GM19239 (cell line): Measurements from ENCODE around the gene GTSE1.

Experiments used
- DNase-seq: peaks from one replicate; pipeline ENCODE4 v3.0.0; 2011; ENCODE audit warnings: low spot score; ENCODE audit not compliant: insufficient read length
- FAIRE-seq: peaks from 2 replicates; lab custom pipeline; 2011; peaks lifted over from hg19 to GRCh38; lab: Jason Lieb, UNC

The GTSE1 gene

DNA sequence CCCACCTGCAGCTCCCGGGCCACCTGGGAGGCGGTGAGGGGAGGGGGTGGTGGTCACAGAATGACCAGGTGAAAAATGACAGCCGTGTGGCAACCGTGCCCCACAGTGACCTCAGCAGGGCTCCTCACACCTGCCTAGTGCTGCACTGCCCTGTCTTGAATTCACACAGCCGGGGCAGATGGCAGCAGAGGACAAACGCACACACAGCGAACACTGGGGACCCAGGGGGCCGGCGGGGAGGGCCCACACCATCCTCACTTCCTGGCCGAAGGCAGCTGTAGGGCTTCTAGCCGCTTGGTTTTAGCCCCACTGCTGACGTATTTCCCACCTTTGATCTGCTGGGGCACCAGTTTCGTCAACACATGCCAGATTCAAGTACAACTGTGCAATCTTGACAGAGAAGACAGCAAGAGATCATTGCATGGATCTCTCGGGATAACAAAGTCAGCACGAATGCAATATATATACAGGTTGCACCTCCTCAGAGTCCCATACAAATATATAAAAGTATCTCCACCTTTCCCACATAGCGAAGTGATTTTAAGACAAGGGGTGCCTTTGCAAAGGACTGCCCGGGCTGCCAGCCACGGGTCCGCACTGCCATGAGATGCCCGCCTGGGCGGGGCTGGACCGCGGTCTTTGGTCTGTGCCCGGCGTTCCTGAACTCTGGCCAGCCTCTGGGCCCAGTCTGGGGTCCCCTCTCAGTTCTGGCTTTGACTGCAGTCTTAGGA lies 65.7 kb downstream of the GTSE1 start:
- no peak for FAIRE-seq
- no peak for DNase-seq

DNA sequence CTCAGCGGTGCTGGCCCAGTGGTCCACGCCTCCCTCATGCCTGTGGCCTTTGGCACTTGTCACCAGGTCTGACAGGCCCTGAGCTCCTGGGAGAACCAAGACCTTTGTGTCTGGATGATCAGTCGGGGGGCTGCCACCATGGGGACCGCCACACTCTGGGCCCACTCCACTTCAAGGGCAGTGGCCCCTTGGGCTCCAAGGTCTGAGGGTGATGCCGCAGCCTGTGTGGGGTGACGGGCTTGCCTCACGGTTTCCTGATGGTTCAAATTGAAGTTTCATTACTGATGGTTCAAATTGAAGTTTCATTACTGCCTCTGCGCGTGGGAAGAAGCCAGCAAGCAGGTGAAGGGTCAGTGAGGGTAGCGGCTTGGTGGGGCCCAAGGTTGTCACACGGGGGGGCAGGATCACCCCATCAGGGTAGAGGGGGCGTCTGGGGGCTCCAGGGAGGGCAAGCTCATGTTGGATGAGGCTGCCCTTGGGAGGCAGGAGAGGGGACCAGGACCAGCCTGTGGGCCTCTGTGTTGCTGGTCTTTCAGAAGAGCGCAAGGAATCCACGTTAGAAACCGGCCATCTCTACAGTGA lies 66.4 kb downstream of the GTSE1 start:
- no peak for FAIRE-seq

DNA sequence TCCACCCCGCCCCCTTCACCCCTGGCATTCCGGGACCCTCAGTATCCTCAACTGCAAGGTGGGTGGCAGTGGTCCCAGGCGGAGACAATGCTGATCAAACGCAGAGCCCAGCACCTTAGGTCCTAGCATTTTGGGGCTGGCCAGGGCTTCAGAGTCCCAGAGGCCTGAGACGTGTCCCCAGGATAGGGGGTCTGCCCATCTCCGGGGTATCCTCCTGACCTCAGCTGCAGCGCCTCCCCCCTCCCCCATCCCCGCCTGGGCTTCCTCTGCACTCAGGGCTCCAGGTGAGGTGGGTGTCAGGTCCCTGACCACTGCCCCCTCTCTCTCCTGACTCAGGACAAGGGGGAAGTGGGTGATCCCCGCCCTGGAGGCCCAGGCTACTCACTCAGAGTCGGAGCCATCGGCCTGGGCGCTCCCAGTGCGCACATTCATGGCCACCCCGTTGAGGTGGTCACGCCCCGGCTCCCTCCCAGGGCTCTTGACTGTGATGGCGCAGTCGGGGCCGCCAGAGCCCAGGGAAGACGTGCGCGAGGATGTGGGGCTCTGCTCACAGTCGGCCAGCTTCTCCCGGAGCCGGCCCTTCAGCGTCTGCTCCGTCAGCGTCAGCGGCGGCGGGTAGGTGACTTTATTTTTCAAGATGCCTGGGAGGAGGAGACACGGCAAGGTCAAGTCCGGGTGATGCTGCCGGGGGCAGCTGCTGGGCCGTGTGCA lies 67.1 kb downstream of the GTSE1 start:
- FAIRE-seq (no peak), DNase-seq (no peak)

More for the DNA sequence above, 66.4 kb downstream of the GTSE1 start:
- DNase-seq = no peak

DNA sequence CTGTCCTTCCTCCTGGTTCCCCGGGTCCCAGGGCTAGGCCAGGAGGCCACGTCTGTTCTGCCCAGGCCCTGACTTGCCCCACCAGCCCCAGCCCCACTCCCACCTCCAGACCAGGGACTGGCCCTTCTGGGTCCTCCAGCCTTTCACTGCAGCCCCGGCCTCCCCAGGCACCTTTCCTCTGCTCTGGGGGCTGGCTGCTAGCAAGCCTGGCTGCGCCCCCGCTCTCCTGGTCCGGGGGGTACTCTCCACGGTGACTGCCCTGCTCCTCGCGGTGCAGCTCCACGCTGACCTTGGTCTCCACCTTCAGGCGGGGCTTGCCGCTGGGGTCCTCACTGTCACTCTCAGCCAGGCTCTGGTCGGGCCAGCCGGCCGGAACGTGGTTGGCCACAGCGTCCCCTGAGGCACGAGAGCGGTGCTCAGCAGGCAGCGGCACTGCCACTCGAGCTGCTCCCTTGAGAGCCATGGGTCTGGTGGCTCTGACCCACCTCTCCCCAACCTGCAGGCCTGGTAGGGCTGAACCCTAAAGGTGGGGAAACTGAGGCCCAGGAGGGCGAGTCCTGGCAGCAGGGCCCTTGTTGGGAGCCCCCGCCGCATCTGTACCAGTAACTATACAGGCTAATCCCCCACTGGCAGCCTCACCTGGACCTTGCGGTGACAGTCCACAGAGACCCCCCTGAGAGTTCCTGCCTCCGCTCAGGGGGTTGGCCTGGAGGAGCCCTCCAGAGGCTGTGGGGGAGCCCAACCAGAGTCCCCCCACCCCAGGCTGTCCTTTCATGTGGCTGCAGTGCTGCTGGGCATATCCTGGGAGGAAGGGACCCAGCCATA lies 67.9 kb downstream of the GTSE1 start:
- FAIRE-seq (no peak), DNase-seq (no peak)

DNA sequence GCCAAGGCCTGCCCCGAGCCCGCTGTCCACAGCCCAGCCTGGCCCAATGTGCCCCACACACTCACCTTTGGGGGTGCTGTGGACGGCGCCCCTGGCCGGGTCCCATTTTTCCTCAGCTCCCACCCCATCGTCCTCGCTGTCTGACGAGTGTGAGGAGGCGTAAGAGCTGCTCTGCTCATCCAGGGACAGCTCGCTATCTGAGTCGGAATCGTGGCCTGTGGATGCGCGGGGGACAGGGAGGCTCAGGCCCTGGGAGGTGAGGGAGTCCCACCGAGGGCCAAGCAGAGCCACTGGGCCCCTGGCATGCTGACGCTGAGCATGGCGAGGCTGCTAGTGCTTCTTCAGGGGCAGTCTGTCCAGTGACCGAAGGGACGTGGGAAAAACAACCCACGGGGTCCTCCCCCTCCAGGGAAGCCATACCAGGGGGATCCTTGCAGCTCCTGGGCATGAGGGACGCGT lies 68.5 kb downstream of the GTSE1 start:
- no peak for FAIRE-seq
- no peak for DNase-seq

DNA sequence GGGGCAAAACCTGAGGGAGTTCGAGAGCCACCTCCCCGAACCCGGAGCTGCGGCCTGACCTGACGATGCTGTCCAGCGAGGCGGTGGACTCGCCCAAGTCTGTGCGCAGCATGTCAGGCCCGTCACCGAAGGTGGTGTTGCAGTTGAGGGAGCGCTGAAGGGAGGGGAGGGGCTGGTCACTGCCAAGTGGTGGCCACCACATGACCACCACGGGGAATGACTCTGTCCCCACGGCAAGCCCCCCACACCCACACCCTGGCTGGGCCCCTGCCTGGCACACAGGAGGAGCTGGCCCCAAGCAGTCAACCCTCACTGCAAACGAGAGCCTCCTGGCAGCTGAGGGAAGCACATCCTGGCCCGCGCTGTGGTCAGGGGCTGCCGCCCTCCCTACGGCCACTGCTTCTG lies 69.7 kb downstream of the GTSE1 start:
- FAIRE-seq (no peak), DNase-seq (no peak)

DNA sequence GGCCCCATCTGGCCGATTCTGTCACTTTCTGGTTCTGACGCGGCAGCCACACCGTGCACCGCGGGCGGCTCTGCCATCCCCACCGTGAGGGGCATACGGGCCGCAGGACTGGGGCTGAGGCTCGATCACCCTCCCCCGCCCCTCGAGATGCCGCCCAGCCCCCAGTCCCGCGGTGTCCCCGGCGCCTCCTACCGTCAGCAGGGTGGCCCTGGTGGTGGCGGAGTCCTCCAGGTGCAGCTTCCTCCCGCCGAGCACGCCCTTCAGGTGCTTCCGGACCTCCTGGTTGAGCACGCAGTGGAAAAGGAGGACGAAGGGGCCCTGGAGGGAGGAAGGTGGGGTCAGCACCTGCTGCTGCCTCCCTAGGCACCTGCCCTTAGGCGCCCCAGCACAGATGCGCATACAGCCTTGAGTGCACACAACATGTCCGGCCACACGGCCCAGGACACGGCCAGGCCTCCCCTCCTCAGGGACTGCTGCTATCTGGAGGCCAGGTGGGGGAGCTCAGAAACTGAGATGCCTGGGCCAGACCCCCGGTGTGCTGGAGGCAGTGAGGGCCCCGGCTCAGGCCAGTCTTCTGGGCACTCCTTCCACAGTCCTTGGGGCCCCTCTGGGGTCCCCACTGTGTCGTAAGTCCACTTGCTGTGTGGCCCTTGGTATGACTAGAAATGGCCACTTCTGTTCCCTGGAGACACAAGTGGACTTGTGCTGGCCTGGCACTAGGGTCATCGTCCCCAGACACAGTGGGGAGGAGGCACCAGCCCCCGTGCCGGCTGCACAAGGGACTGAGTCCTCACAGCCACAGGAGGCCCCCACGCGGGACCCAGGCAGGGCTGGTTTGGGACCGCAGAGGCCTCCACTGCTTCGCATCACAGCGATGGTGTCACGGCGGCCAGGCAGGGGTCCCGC lies 70.4 kb downstream of the GTSE1 start:
- FAIRE-seq (no peak), DNase-seq (no peak)

DNA sequence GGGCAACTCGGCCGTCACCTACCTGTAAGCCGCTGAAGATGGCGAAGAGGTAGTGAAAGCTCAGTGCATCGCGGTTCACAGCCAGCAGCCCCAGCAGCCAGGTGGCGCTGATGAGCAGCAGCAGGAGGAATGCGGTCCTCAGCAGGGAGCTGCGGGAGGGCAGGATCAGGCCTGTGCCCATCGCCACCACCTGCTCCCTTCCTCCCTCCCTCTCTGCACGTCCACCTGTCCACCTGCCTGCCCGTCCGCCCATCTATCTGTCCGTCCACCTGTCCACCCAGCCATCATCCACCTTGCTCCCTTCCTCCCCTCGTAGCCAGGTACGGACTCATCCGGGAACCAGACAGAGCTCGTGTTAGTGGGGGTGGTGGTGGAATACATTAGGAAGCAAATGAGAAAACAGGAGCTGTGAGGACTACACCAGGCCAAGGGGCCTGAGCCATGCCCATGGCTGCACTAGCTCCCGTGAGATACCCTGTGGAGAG lies 71.1 kb downstream of the GTSE1 start:
- FAIRE-seq (no peak), DNase-seq (peak; percentile 93)

DNA sequence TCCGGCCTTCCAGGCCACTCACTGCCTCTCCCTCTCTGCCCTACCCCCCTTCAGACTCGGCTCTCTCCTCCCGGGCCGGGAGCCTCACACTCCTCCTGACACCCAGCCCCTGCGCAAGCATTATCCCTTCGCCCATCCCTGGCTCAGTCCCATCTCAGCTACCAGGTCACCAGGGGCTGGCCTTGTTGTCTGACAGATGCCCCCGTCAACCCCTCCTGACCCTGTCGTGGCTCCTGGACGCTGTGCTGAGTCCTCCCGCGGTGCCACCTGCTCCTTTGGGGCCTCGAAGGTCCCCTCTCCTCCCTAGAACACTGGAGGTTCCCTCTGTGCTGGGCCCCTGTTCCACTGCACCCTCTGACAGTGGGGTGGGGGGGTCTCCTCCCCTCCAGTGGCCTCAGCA lies 71.8 kb downstream of the GTSE1 start:
- DNase-seq (no peak), FAIRE-seq (no peak)

DNA sequence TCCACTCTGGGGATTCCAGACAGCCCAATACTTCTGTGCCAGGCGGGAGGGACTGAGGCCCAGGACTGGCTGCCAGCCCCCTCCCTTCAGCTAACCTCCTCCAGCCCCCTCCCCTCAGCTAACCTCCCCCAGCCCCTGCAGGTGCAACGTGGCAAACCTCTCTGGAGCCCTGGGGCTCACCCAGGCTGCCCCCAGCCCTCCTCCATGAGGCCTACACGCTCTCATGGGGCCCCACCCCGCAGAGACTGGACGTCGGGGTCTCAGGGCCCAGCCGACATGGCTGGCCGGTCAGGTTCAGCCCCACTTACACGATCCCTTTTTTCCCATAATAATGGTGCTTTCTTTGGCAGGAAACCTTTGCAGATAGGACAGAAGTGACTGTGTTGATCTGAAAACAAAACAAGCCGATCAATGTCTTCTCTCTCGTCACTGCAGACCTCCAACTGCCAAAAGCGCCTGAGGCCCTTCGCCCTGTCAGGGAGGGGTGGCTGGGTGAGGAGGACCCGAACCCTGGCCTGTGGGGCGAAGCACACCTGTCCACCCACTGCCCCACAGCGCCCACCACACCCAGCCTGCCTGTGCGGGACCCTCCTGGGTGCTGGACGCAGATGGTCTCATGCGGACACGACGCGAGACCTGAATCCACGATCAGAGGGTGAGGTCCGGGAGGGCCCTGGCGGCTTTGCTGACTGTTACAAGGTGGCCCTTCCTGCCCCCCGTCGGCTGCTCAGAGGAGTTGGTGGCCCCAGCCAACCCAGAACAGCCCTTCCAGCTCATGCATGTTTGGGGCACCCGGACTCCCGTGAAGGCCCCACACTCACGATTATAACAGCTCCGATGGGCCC lies 72.4 kb downstream of the GTSE1 start:
- FAIRE-seq (no peak), DNase-seq (no peak)

DNA sequence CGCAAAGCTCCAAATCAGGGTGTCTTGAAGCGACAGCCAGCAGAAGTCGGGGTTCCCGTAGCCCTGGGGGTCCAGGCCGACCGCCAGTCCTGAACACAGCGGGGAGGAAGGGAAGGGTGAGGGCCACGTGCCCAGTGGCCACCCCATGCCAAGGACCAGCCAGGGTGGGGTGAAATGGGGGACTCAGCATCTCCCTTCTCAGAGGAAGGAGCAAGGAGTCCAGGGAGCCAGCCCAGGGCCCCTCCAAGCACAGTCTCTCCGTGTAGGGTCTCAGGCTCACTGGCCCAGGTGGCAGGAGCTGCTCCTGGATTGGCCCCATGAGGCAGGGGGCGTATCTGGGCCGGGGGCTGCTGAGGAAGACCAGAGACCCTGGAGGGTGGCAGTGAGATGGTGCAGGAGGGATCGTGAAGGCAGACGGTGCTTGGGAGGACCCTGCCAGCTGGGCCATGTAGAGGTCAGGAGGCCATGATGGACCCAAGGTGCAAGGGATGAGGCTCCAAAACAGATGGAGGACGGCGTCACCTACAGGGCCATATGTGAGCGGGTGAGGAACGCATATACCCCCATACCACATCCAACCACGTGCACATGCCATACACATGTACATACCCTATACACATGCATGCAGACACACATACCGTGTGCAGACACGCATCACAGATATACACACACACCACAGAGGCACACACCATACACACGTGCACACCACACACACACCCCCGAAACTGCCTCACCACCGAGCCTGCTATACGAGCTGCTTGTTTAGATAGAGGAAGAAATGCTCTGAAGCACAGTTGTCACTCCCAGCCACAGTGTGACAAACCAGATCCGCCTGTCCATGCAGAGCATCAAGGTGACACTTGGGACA lies 73.3 kb downstream of the GTSE1 start:
- FAIRE-seq (no peak), DNase-seq (no peak)

DNA sequence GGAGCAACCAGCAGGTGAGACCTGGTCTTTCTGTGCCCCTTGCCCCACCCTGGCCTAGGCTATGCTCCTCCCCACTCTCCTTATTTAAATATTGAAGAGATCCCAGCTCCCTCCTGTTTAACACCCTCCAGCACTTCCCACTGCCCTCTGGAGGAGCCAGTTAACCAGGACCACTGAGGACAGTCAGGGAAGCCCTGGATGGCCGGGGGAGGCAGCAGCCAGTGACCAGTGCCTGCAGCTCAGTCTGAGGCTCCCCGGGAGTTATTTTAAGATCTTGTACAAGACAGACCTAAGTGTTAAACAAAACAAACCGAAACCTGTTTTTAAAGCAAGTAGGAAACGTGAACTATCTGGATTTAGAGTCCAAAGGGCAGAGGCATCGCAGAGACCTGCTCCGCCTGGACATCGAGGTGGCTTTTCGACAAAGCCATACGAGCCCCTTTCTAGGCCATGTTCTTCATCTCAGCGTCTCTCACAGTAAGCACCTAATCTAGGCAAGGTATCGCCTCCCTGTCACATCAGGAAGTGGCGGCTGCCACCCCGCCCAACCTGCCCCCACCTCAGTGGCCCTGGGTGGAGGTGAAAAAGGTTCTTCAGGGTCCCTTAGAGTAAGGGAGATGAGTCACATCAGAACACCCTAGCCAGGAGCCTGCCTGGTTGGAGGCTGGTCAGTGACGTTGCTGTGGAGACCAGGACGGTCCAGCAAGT lies 74.1 kb downstream of the GTSE1 start:
- DNase-seq (no peak), FAIRE-seq (no peak)

DNA sequence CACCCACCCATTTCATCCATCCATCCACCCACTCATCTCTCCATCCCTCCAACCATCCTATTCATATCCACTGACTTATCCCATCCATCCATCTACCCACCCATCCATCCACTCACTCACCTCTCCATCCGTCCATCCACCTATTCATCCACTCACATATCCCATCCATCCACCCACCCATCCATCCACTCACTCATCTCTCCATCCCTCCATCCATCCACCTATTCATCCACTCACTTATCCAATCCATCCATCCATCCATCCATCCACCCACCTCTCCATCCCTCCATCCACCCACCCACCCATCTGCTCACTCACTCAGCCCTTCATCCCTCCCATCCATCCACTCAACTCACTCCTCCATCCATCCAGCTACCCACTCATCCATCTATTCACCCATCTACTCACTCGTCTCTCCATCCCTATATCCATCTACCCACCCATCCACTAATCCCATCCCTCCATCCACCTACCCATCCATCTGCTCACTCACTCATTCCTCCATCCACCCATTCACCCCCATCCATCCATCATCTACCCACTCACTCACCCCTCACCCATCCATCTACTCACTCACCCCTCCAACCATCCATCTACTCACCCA lies 75.1 kb downstream of the GTSE1 start:
- DNase-seq (no peak), FAIRE-seq (no peak)

DNA sequence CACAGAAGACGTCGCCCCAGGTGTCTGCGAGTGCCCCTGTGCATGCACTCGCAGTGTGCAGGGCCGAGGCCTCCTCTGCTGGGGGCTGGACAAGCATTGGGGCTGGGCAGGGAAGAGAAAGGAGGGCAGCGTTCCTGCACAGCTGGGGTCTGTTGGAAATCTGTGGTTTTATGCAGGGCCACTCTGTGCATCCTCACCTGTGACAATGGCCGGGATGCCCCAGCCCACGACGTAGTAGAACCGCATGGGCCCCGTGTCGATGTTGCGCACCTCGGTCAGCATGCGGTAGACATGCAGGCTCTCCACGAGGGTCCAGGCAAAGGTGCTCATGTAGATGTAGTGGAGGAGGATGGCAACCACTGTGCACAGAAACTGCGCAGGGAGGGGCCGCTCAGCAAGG lies 76.0 kb downstream of the GTSE1 start:
- no peak for FAIRE-seq
- no peak for DNase-seq

DNA sequence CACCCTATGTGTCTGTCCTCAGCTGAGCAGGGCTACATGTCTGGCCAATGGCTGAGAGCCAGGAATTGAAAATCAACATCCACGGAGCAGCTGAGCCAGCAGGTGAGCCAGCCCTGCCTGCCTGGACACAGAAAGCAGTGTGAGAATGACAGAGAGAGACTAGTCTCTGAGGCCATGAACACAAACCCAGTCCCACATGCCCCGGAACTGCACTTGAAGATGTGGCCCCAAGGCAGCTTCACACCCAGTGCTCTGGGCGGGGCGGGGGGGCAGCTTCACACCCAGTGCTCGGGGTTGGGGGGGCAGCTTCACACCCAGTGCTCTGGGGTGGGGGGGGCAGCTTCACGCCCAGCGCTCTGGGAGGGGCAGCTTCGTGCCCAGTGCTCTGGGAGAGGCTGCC lies 76.5 kb downstream of the GTSE1 start:
- FAIRE-seq (no peak), DNase-seq (no peak)

DNA sequence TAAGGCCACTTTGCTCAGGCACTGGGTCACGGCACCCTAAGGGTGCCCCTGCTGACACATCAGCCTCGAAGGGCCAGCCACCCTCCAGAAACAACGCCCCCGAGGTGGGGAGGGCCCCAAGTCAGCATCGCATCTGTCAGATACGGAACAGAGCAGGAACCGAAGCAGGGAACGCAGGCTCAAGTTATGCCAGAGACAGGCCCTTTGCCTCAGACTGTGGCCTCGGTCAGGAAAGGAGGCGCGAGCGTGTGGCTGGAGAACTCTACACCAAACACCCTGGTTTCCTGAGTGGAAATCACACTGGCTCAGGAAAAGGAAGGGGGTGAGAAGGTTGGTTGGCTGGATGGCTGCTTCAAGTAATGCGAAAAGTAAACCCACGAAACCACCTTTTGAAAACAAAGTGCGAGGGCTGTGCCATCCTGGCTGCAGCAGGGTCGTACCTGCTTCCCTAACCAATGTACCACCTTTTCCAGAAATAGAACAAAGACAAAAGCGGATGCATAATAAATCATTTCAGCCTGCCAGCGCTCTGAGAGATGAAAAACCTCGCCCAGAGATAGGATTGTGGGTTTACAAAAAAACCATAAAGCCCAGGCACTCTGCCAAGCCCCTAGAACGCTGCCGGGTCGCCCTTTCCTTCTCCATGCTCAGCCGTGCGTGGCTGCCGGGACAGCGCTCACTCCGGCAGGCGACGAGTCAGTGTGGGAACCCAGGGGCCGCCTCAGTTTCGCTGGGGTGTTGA lies 77.4 kb downstream of the GTSE1 start:
- DNase-seq = no peak
- no peak for FAIRE-seq
